Measurements from ENCODE around the gene C4orf36.

- TF ChIP-seq CTCF (IDR thresholded peaks at IDR 0.05) (no peak), POLR2A (IDR thresholded peaks at IDR 0.05) (no peak), POLR2AphosphoS5 (IDR thresholded peaks at IDR 0.05; ENCODE audit: insufficient read depth in 1 of 2, low read depth in 1 of 2) (no peak)
Measured at GRCh38 chr4:86940920-86941460, 48.8 kb upstream of the C4orf36 start.

All from vagina (tissue), 2 donors.